ENCODE data around the gene KLRC4.

Gene KLRC4, protein sequence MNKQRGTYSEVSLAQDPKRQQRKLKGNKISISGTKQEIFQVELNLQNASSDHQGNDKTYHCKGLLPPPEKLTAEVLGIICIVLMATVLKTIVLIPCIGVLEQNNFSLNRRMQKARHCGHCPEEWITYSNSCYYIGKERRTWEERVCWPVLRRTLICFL

DNA sequence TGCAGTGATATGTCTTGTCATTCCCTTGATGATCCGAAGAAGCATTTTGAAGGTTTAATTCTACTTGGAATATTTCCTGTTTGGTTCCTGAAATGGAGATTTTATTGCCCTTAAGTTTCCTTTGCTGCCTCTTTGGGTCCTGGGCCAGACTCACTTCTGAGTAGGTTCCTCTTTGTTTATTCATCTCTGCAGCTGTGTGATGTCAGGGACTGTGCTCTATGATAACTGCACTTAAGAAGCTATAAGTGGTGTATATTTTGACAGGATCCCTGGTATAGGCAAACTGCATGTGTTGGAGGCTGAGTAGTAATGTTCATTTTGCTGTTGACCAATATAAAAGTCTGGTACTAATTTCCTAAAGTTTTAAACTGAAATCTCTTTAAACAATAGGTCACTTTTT lies at the start of gene KLRC4:
Gene KLRC4 (minus strand): TSS at position 366 of the 400 bp plus-strand sequence. CDS start 182 bp downstream, at position 184.
- DNase-seq (ENCODE audit: low read depth, low spot score) = peak; percentile 67

DNA sequence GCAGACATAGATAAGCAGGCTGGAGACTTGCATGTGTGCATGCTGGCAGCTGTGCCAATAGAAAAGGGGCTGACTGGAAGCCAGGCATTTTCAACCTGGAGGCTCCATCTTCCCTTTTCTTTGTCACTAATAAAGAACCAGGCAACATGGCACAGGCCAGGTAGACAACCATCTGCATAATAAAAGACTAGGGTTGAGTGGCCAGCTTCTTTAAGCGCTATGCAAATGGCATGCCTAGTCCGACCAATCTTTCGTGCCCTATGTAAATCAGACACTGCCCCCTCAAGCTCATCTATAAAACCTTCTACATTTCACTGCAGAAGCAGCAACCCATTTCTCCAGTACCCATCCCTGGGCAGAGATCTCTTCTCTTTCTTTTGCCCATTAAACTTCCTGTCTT lies 48.2 kb upstream of the KLRC4 start:
- in situ Hi-C loops (cut with HindIII; ENCODE audit: low sequenced_read_pairs) = no loop called here
- no peak for DNase-seq (ENCODE audit: low read depth, low spot score)
- TF ChIP-seq, protein P1, sequence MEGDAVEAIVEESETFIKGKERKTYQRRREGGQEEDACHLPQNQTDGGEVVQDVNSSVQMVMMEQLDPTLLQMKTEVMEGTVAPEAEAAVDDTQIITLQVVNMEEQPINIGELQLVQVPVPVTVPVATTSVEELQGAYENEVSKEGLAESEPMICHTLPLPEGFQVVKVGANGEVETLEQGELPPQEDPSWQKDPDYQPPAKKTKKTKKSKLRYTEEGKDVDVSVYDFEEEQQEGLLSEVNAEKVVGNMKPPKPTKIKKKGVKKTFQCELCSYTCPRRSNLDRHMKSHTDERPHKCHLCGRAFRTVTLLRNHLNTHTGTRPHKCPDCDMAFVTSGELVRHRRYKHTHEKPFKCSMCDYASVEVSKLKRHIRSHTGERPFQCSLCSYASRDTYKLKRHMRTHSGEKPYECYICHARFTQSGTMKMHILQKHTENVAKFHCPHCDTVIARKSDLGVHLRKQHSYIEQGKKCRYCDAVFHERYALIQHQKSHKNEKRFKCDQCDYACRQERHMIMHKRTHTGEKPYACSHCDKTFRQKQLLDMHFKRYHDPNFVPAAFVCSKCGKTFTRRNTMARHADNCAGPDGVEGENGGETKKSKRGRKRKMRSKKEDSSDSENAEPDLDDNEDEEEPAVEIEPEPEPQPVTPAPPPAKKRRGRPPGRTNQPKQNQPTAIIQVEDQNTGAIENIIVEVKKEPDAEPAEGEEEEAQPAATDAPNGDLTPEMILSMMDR (IDR thresholded peaks at IDR 0.05; ENCODE audit: low read depth, low read length) = no peak
- no peak overlapping the region for H3K4me3 ChIP-seq (ENCODE audit: low read depth, low read length)

More for the DNA sequence above, at the start of gene KLRC4:
- TF ChIP-seq, protein P1 (IDR thresholded peaks at IDR 0.05; ENCODE audit: low read depth, low read length) = no peak
- in situ Hi-C loops (cut with HindIII; ENCODE audit: low sequenced_read_pairs) = no loop called here
- H3K4me3 ChIP-seq (ENCODE audit: low read depth, low read length) = no peak within 1 kb of the TSS

DNA sequence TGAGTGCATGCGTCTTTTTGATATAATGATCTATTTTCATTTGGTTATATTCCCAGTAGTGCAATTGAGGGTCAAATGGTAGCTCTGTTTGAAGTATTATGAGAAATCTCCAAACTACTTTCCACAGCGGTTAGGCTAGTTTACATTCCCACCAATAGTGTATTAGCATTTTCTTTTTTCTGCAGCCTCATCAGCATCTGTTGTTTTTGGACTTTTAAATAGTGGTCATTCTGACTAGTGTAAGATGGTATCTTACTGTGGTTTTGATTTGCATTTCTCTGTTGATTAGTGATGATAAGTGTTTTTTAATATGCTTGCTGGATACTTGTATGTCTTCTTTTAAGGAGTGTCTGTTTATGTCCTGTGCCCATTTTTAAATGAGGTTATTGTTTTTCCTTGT lies 47.3 kb upstream of the KLRC4 start:
- in situ Hi-C loops (cut with HindIII; ENCODE audit: low sequenced_read_pairs) = no loop called here
- DNase-seq (ENCODE audit: low read depth, low spot score) = peak; percentile 1
- TF ChIP-seq, protein P1 (IDR thresholded peaks at IDR 0.05; ENCODE audit: low read depth, low read length) = no peak
- H3K4me3 ChIP-seq (ENCODE audit: low read depth, low read length) = no peak overlapping the region

DNA sequence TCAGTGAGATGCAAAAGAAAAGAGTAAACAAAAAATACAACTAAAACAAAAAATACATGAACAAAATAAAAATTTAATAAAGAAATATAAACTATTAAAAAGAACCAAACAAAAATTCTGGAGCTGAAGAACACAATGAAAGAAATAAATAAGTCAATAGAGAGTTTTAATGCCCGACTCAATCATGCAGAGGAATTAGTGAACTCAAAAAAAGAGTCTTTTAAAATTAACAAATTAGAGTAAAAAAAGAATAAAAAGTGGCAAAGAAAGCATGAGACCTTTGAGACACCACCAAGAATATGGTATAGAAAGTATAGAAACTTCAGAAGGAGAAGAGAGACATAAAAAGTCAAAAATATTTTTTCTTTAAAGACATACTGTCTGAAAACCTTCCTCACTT lies 46.2 kb upstream of the KLRC4 start:
- TF ChIP-seq, protein P1 (IDR thresholded peaks at IDR 0.05; ENCODE audit: low read depth, low read length) = no peak
- no peak for DNase-seq (ENCODE audit: low read depth, low spot score)

DNA sequence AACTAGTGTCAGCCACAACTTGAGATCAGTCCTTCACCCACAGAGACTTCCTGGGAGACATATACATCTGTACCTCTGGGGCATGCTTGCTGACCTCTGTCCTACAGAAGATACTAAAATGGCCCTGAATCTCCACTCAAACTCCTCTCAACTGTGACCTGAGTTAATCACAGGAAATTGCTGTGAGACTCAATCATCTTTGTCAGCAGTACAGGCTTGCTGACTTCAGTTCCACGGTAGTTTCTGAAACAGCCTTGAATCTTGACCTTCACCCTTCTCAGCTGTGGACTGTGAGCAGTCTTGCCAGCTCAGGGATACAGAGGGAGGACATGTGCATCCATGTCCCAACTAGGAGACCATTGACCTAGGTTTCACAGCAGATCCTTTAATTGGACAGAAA lies 45.0 kb upstream of the KLRC4 start:
- DNase-seq (ENCODE audit: low read depth, low spot score) = no peak
- TF ChIP-seq, protein P1 (IDR thresholded peaks at IDR 0.05; ENCODE audit: low read depth, low read length) = no peak
- in situ Hi-C loops (cut with HindIII; ENCODE audit: low sequenced_read_pairs) = no loop called here
- H3K4me3 ChIP-seq (ENCODE audit: low read depth, low read length) = no peak overlapping the region

More for the DNA sequence above, 46.2 kb upstream of the KLRC4 start:
- in situ Hi-C loops (cut with HindIII; ENCODE audit: low sequenced_read_pairs) = no loop called here
- H3K4me3 ChIP-seq (ENCODE audit: low read depth, low read length) = no peak overlapping the region

DNA sequence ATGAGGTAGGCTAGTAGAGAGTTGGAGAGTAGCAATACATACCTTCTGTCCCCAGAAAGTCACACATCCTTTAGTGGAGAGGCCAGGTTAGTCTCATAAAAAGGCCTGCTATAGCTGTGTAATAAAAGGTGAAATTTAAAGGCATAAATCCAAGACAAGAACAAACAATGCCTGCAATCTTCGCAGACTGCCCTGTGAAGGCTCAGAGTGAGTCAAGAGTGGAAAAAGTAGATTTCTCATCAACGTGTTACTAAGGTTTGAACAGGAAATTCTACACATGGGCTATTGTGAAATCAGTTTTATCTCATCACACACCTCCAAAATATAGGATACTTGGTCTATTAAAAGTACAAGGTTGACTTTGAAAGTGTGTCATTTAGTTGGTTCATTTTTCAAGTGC lies 43.6 kb upstream of the KLRC4 start, which contains the start of gene KLRC1:
Gene KLRC1 (minus strand): TSS at position 222 of the 400 bp plus-strand sequence. CDS start 2,221 bp downstream, outside the sequence.
- DNase-seq (ENCODE audit: low read depth, low spot score) = no peak
- no peak within 1 kb of the TSS for H3K4me3 ChIP-seq (ENCODE audit: low read depth, low read length)
- in situ Hi-C loops (cut with HindIII; ENCODE audit: low sequenced_read_pairs) = no loop called here
- TF ChIP-seq, protein P1 (IDR thresholded peaks at IDR 0.05; ENCODE audit: low read depth, low read length) = no peak

Data from astrocyte of the spinal cord (primary cell).